MM.1S (cell line): ENCODE data around the gene TENT5C.

ENCODE experiments used
- EZH2 ChIP-seq: fragments of 300-600 bp; sonication (generic); optimal IDR thresholded peaks from 2 replicates; pipeline ENCODE3; 2017; ENCODE audit warnings: low read depth, mild to moderate bottlenecking, antibody characterized with exemption, low read length, mixed read lengths
- TF ChIP-seq, protein P1 (sequence below): fragments of 300-600 bp; sonication (generic); IDR thresholded peaks from 2 replicates; pipeline ENCODE4 v1.5.1; 2016; ENCODE audit warnings: antibody characterized with exemption, low read length, mixed read lengths

GRCh38 chr1:117613969-117614729 is 8.3 kb downstream of the TENT5C start:
- TF ChIP-seq, protein P1, sequence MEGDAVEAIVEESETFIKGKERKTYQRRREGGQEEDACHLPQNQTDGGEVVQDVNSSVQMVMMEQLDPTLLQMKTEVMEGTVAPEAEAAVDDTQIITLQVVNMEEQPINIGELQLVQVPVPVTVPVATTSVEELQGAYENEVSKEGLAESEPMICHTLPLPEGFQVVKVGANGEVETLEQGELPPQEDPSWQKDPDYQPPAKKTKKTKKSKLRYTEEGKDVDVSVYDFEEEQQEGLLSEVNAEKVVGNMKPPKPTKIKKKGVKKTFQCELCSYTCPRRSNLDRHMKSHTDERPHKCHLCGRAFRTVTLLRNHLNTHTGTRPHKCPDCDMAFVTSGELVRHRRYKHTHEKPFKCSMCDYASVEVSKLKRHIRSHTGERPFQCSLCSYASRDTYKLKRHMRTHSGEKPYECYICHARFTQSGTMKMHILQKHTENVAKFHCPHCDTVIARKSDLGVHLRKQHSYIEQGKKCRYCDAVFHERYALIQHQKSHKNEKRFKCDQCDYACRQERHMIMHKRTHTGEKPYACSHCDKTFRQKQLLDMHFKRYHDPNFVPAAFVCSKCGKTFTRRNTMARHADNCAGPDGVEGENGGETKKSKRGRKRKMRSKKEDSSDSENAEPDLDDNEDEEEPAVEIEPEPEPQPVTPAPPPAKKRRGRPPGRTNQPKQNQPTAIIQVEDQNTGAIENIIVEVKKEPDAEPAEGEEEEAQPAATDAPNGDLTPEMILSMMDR, result no peak
- TF ChIP-seq EZH2, result no peak
